GM12878 (cell line): ENCODE results near the gene FOXP1. TPM values are rescaled to one million over a fixed set of nuclear protein-coding genes. Genes with fewer than 3 reads are reported as not detected.

ENCODE experiments used
- ATAC-seq: fragments of 200-7000 bp; cut with Tn5 transposase; 3 replicates; pipeline ENCODE4 v1.9.1; 2020; ENCODE audit warnings: mild to moderate bottlenecking, moderate library complexity
- BruUV-seq: library from RNA; stranded (reverse); fragments of 400-500 nt; replicated peaks from 2 replicates; lab custom pipeline; 2021; lab: Mats Ljungman, UMichigan
- CTCF ChIA-PET: fragments of 300-600 bp; sonication (Branson Sonifier 250); formaldehyde crosslinking; extraction: SDS; loops from one replicate; lab custom pipeline; 2021; ENCODE audit warnings: inconsistent platforms; lab: Yijun Ruan, JAX
- POLR2A ChIA-PET: fragments of 350-600 bp; formaldehyde crosslinking; extraction: SDS; loops from one replicate; lab custom pipeline; 2021; ENCODE audit warnings: inconsistent platforms; lab: Charles Lee
- RAD21 ChIA-PET: fragments of 300-600 bp; sonication (Branson Sonifier 250); formaldehyde crosslinking; loops from one replicate; lab custom pipeline; 2023; ENCODE audit warnings: antibody characterized with exemption; ENCODE audit not compliant: unreplicated experiment; lab: Charles Lee
- SMC1A ChIA-PET: fragments of 300-600 bp; sonication (Branson Sonifier 250); formaldehyde crosslinking; loops from one replicate; lab custom pipeline; 2023; ENCODE audit not compliant: unreplicated experiment, uncharacterized antibody; lab: Charles Lee
- DNase-seq: peaks from one replicate; pipeline ENCODE4 v3.0.0-alpha.2; 2011; ENCODE audit warnings: low read depth, low spot score
- FAIRE-seq: peaks from 3 replicates; lab custom pipeline; 2011; peaks lifted over from hg19 to GRCh38; lab: Jason Lieb, UNC
- H2AFZ ChIP-seq: 2 replicates; pipeline ENCODE4 v1.6.0; 2011; ENCODE audit warnings: low read depth, low read length, control low read depth; ENCODE audit not compliant: control insufficient read depth
- H3K27ac ChIP-seq: 2 replicates; pipeline ENCODE4 v1.5.1; 2011; ENCODE audit warnings: control low read depth; ENCODE audit not compliant: control insufficient read depth, insufficient read depth
- H3K27me3 ChIP-seq, 2 experiments: replicated peaks in 1 of 2; 2 replicates each; pipeline versions ENCODE4 v1.6.0 to v1.6.1; 2011; ENCODE audit warnings: low read length in 1 of 2; ENCODE audit not compliant: control insufficient read depth in 2 of 2, insufficient read depth in 2 of 2
- H3K36me3 ChIP-seq, 2 experiments: 2 replicates each; pipeline ENCODE4 v1.5.1; 2011; ENCODE audit warnings: low read length in 1 of 2; ENCODE audit not compliant: control insufficient read depth in 2 of 2, insufficient read depth in 2 of 2
- H3K4me1 ChIP-seq: 2 replicates; pipeline ENCODE4 v1.6.1; 2011; ENCODE audit warnings: mild to moderate bottlenecking, low read length, moderate library complexity, mixed read lengths; ENCODE audit not compliant: control insufficient read depth, insufficient read depth
- H3K4me2 ChIP-seq: 2 replicates; pipeline ENCODE4 v1.6.0; 2011; ENCODE audit warnings: control low read depth; ENCODE audit not compliant: control insufficient read depth, insufficient read depth
- H3K4me3 ChIP-seq: fragments of 200-600 bp; sonication (generic); 2 replicates; pipeline ENCODE4 v1.5.1; 2016
- H3K79me2 ChIP-seq: 2 replicates; pipeline ENCODE4 v1.6.0; 2011; ENCODE audit warnings: low read length; ENCODE audit not compliant: control insufficient read depth, insufficient read depth
- H3K9ac ChIP-seq: 2 replicates; pipeline ENCODE4 v1.8.0; 2011; ENCODE audit warnings: low read length, control low read depth, mixed read lengths; ENCODE audit not compliant: control insufficient read depth, insufficient read depth
- H3K9me3 ChIP-seq: replicated peaks from 3 replicates; pipeline ENCODE4 v1.5.1; 2011; ENCODE audit warnings: mild to moderate bottlenecking, low read length; ENCODE audit not compliant: control insufficient read depth, insufficient read depth
- H4K20me1 ChIP-seq: 2 replicates; pipeline ENCODE4 v1.6.0; 2011; ENCODE audit not compliant: control insufficient read depth, insufficient read depth
- BACH1 ChIP-seq: fragments of 450-650 bp; IDR thresholded peaks from 2 replicates; pipeline ENCODE4 v1.6.1; 2017; ENCODE audit warnings: mild to moderate bottlenecking, borderline replicate concordance
- CEBPB ChIP-seq, 2 experiments: fragments of 150-350 bp in 1 of 2; IDR thresholded peaks; 2 replicates each; pipeline ENCODE4 v1.6.1; 2012 to 2014; ENCODE audit warnings: low read depth in 2 of 2, low read length in 2 of 2, borderline replicate concordance in 1 of 2, inconsistent platforms in 1 of 2
- CEBPZ ChIP-seq: fragments of 150-350 bp; IDR thresholded peaks from 2 replicates; pipeline ENCODE4 v1.6.1; 2016; ENCODE audit warnings: low read depth, low read length
- MTA3 ChIP-seq: IDR thresholded peaks from 2 replicates; pipeline ENCODE4 v1.6.1; 2012; ENCODE audit warnings: low read length, inconsistent platforms, borderline replicate concordance
- REST ChIP-seq: IDR thresholded peaks from 2 replicates; pipeline ENCODE4 v1.6.1; 2012; ENCODE audit warnings: mild to moderate bottlenecking, low read depth, low read length
- SRF ChIP-seq, 2 experiments: IDR thresholded peaks; 2 replicates each; pipeline ENCODE4 v1.6.1; 2011; ENCODE audit warnings: low read depth in 2 of 2, low read length in 2 of 2, mild to moderate bottlenecking in 1 of 2, moderate library complexity in 1 of 2
- TARDBP ChIP-seq: IDR thresholded peaks from 2 replicates; pipeline ENCODE4 v1.6.1; 2016; ENCODE audit warnings: borderline replicate concordance
- WRNIP1 ChIP-seq: IDR thresholded peaks from 2 replicates; pipeline ENCODE4 v1.6.1; 2011; ENCODE audit warnings: low read depth, low read length, improper control_type of control experiment, borderline replicate concordance
- in situ Hi-C: fragments of 300-500 bp; cut with MboI; formaldehyde crosslinking; loops from 9 replicates; pipeline ENCODE4 v1.14.3; 2018; ENCODE audit warnings: mixed read lengths
- intact Hi-C: fragments of 100-400 bp; cut with micrococcal nuclease; formaldehyde crosslinking; loops from one replicate; pipeline ENCODE4 v1.14.2; 2022; ENCODE audit not compliant: unreplicated experiment
- polyA plus RNA-seq, 11 experiments: library from polyadenylated mRNA; depleted of rRNA in 4 of 11; unstranded in 6 of 11; stranded (reverse) in 5 of 11; fragments of >200 nt; fragmentation: Nextera tagmentation in 4 of 11; fragmentation: Illumina TruSeq in 1 of 11; extraction: Ambion mirVana in 4 of 11; extraction: Trizol in 1 of 11; gene quantifications; 1 replicate in 1 of 11; 2 replicates in 10 of 11; pipeline versions ENCODE4 v1.2.1 to v1.2.3, GENCODE V29; 2011 to 2016; ENCODE audit warnings: inconsistent platforms in 2 of 11, missing spikeins in 2 of 11, low read depth in 1 of 11
- total RNA-seq, 4 experiments: library from RNA; depleted of rRNA in 3 of 4; stranded (reverse); fragments of >200 nt in 3 of 4; fragmentation: Illumina TruSeq in 1 of 4; extraction: Trizol in 1 of 4; gene quantifications; 2 replicates each; pipeline versions ENCODE4 v1.2.1 to v1.2.3, GENCODE V29; 2013 to 2021

FOXP1 gene
- total and polyA plus RNA-seq, 10 of the 15 experiments (the other 5 are each of a cell fraction or from before 2014, with no cell fraction given): 0.05 to 1.6 (median 0.20) TPM; not detected in 1

- Histone ChIP-seq H3K27me3 (no peaks in the 10 kb centered on the region; a peak in 1 of 4 replicates), H3K4me3 (no peak overlapping the region), H2AFZ (no peak overlapping the region), H3K79me2 (no peaks in the 10 kb centered on the region), H3K4me2 (no peak overlapping the region), H3K4me1 (peaks cover 14% of the 10 kb centered on the region), H3K27ac (no peak overlapping the region), H3K36me3 (no peaks in the 10 kb centered on the region), H3K9ac (no peak overlapping the region)
- ChIA-PET CTCF (no interaction called here), POLR2A (no interaction called here), SMC1A (no interaction called here)
- BruUV-seq: no TSS peak
- DNase-seq: no peak
- in situ Hi-C loops: no loop called here
- ATAC-seq: no peak
- no peak for FAIRE-seq
- TF ChIP-seq SRF (IDR thresholded peaks at IDR 0.05; ENCODE audit: low read depth in 2 of 2, low read length in 2 of 2) (no peak), TARDBP (no peak), BACH1 (no peak), WRNIP1 (no peak), CEBPZ (no peak), CEBPB (IDR thresholded peaks at IDR 0.05; ENCODE audit: borderline replicate concordance in 1 of 2, low read depth in 2 of 2, low read length in 2 of 2) (no peak), MTA3 (no peak), REST (no peak)
- TF ChIP-seq, all 136 proteins: peak for 0
- intact Hi-C loops: no loop called here
- RAD21 ChIA-PET: no interaction called here
- H4K20me1 ChIP-seq: no peaks in the 10 kb centered on the region
- H3K9me3 ChIP-seq: no peaks in the 10 kb centered on the region
Observed at GRCh38 chr3:71562938-71563337, 20.6 kb downstream of the FOXP1 start.
